Prostate gland (tissue), 2 donors: ENCODE results near the gene SLC6A20.

Source experiments
- POLR2A ChIP-seq: fragments of 450-650 bp; IDR thresholded peaks from one replicate; pipeline ENCODE4 v1.6.1; 2016; ENCODE audit warnings: antibody characterized with exemption, mild to moderate bottlenecking
- TF ChIP-seq, protein P1 (sequence below), 4 experiments: fragments of 200-600 bp in 2 of 4; fragments of 450-650 bp in 2 of 4; sonication (generic) in 2 of 4; IDR thresholded peaks; 1 replicate in 3 of 4; 2 replicates in 1 of 4; pipeline ENCODE4 v1.5.1; 2016 to 2019; ENCODE audit warnings: antibody characterized with exemption in 4 of 4, mild to moderate bottlenecking in 2 of 4, moderate library complexity in 2 of 4

DNA sequence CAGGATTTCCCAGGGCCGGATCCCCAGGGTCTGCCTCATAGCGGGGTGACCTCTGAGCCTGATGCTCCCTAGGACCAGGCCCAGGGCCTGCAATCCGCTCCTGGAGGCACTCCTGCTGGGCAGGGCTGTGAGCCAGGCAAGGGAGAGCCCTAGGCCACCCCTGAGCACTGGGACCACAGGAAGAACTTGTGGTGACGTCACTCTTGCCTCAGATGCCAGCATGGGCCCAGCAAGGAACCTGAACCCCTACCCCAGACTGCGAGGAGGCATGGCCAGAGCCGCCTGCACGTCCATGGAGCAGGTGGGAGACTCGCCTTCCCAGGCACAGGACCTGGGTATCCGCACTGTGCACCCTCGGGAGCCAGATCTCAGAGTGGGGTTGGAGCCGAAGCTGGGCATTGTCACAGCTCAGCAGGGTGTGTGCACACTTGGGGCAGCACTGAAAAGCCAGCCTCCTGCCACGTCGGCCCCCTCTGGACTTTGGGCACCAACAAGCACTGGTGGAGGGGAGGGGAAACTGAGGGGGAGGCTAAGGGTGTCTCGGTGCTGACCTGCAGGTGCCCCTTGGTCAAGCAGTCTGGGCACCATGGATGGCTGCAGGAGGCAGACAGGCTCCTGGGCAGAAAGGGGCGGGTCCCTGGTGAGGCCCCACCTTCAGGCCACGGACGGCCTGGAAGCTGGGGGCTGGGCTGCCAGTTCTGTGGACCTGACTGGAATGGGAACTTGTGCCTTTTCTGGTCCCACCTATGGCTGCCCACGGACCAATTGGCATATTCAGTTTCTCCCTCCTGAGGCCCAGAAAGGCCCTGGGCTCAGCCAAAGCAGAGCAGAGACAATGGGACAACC is 49.3 kb downstream of the SLC6A20 start:
- no peak for TF ChIP-seq POLR2A
- TF ChIP-seq, protein P1, sequence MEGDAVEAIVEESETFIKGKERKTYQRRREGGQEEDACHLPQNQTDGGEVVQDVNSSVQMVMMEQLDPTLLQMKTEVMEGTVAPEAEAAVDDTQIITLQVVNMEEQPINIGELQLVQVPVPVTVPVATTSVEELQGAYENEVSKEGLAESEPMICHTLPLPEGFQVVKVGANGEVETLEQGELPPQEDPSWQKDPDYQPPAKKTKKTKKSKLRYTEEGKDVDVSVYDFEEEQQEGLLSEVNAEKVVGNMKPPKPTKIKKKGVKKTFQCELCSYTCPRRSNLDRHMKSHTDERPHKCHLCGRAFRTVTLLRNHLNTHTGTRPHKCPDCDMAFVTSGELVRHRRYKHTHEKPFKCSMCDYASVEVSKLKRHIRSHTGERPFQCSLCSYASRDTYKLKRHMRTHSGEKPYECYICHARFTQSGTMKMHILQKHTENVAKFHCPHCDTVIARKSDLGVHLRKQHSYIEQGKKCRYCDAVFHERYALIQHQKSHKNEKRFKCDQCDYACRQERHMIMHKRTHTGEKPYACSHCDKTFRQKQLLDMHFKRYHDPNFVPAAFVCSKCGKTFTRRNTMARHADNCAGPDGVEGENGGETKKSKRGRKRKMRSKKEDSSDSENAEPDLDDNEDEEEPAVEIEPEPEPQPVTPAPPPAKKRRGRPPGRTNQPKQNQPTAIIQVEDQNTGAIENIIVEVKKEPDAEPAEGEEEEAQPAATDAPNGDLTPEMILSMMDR (IDR thresholded peaks at IDR 0.05) = no peak
